ENCODE data around the gene CDC14B.

DNA sequence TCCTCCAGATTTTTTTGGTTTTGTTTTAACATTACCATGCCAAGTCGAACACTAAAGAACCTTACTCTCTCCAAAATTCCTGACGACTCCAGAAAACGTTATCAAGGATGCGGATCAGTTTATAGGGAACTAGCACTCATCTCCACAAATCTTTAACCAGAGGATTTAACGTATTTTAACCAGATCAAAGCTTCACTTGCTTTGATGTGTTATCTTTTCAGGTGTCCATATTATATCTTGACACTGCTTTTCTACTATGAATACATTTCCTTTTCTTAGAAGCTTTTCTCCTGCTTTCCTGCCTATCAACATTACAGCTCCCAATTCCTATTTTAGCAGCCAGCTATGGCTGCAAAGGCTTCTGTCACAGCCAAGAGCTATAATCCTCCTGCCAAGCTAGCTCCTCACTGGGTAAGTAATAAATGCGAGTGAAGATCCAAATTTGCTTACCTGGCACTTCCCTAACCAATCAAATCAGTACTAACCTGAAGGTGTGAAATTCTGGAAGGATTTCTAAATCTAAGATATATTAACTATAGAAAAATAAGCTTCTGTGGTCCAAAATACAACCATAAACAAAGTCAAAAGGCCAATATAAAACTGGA, 60.2 kb downstream of the CDC14B start:
- TF ChIP-seq, protein P1, sequence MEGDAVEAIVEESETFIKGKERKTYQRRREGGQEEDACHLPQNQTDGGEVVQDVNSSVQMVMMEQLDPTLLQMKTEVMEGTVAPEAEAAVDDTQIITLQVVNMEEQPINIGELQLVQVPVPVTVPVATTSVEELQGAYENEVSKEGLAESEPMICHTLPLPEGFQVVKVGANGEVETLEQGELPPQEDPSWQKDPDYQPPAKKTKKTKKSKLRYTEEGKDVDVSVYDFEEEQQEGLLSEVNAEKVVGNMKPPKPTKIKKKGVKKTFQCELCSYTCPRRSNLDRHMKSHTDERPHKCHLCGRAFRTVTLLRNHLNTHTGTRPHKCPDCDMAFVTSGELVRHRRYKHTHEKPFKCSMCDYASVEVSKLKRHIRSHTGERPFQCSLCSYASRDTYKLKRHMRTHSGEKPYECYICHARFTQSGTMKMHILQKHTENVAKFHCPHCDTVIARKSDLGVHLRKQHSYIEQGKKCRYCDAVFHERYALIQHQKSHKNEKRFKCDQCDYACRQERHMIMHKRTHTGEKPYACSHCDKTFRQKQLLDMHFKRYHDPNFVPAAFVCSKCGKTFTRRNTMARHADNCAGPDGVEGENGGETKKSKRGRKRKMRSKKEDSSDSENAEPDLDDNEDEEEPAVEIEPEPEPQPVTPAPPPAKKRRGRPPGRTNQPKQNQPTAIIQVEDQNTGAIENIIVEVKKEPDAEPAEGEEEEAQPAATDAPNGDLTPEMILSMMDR (conservative IDR thresholded peaks at IDR 0.05; ENCODE audit: low read depth, low read length), result no peak
- no peak for TF ChIP-seq RFX5 (IDR thresholded peaks at IDR 0.05; ENCODE audit: low read depth, low read length)
- TF ChIP-seq CHD1 (IDR thresholded peaks at IDR 0.05; ENCODE audit: low read depth, low read length), result no peak
- TF ChIP-seq, protein P2, sequence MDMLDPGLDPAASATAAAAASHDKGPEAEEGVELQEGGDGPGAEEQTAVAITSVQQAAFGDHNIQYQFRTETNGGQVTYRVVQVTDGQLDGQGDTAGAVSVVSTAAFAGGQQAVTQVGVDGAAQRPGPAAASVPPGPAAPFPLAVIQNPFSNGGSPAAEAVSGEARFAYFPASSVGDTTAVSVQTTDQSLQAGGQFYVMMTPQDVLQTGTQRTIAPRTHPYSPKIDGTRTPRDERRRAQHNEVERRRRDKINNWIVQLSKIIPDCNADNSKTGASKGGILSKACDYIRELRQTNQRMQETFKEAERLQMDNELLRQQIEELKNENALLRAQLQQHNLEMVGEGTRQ (IDR thresholded peaks at IDR 0.05; ENCODE audit: low read depth, low read length), result no peak
- peak; percentile 77 for TF ChIP-seq MAFK (IDR thresholded peaks at IDR 0.05; ENCODE audit: low read depth, low read length)
- TF ChIP-seq POLR2A (IDR thresholded peaks at IDR 0.05; ENCODE audit: low read depth, low read length), result no peak

All from IMR-90 (cell line).